SIG-M5 treated with dmso at 0.1 percent for 504 hours (cell line): ENCODE results near the gene ACTG1.
A peak's percentile ranks its signal among the peaks of the same experiment; 100 is the strongest.
"Not testable (repeated sequence)": the region's sequence is repeated elsewhere in the genome, so short reads cannot be mapped to it uniquely, and the experiment has no call there.

Source experiments
- DNase-seq: peaks from one replicate; lab custom pipeline; 2025; ENCODE audit not compliant: unreplicated experiment; lab: John Stamatoyannopoulos, UW

Gene ACTG1

DNA sequence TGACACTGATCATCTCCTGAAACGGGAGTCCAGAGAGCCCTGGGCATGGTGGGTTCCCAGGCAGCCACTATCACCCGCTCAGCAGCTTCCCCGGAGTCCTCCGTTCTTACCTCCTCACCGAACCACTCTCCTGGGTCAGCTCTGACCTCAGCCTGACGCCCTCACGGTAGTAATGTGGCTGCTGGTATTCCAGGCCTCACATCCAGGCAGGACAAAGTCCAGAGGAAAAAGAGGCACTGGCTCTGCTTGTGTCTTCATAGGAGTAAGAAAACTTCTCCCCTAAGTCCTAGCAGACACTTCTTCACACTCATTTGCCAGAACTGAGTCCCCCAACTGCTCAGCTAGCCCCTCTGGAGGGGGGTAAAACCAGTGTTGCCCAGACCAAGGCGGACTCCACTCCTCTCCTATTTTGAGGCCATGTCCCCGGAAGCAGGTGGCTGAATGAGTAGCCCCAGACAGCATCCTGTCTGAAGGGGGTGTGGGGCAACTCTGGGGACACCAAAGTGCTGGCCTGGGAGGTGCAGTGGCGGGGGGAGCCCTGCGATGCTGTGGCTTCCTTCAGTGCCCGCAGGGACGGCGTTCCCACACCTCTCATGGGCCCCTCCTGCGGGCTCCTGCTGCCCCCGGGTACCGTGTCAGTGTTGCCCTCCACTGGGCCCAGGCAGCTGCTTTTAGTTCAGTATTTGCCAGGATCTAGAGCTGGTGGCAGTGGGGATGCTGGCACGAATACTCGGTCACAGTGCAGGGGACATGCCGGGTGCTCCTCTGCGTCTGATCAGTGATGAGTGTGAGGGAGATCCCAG lies 20.9 kb upstream of the ACTG1 start:
- DNase-seq = no peak

DNA sequence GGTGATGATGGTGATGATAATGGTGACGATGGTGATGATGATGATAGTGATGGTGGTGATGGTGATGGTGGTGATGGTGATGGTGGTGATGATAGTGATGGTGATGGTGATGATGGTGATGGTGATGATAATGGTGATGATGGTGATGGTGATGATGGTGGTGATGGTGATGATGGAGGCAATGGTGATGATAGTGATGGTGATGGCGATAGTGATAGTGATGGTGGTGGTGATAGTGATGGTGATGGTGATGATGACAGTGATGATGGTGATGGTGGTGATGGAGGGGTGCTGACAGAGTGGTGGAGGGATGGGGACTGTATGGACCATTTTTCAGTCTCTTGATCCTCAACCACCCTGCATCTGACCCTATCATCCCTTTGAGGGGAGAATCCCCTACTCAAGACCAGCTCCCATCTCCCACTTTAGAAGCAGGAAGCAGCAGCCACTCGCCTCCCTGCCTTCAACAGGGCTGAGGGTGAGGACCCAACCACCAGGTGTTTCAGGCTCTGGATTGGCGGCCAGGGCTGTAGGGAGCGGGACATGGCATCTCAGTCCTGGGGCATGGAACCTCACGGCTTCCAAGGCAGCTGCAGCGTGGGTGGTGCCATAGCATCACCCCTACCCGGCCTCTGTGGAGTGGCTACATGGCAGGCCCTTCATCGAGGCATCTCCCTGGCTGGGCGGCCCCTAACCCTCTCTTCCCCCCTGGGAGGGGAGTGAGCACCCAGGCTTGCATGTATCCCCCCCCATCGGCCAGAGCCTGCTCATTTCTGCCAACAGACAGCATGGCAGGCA lies 20.1 kb upstream of the ACTG1 start:
- DNase-seq = no peak

DNA sequence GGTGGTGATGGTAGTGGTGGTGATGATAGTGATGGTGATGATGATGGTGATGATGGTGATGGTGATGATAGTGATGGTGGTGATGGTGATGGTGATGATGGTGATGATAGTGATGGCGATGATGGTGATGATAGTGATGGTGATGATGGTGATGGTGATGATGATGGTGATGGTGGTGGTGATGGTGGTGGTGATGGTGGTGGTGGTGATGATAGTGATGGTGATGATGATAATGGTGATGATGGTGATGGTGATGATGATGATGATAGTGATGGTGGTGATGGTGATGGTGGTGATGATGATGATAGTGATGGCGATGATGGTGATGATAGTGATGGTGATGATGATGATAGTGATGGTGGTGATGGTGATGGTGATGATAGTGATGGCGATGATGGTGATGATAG lies 19.4 kb upstream of the ACTG1 start:
- DNase-seq = not testable (repeated sequence)

DNA sequence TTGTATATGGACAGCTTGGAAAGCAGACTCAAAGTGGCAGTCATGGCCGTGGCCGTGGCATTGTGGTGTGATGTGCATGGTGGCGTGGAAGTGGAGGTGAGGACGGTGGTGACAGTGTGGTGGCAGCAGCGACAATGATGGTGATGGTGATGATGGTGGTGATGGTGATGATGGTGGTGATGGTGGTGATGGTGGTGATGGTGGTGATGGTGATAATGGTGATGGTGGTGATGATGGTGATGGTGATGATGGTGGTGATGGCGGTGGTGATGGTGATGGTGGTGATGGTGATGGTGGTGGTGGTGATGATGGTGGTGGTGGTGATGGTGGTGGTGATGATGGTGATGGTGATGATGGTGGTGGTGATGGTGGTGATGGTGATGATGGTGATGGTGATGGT lies 18.4 kb upstream of the ACTG1 start:
- DNase-seq = not testable (repeated sequence)

DNA sequence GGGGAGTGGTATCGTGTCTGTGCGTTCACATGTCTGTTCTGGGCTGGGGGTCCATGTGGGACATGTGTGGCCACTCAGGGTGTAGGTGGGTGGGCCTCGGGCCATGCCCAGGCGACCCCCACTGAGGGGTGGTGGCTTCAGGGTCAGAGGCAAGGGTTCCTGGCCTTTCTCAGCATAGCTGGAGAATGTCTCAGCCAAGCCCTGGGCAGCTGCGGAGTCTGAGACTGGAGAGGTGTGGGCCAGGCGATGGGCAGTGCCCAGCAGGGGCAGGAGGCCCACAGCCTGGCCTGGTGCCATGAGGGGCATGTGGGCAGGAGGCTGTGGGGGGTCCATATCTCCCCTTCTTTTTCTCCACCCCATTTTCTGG lies 16.8 kb upstream of the ACTG1 start:
- no peak for DNase-seq

DNA sequence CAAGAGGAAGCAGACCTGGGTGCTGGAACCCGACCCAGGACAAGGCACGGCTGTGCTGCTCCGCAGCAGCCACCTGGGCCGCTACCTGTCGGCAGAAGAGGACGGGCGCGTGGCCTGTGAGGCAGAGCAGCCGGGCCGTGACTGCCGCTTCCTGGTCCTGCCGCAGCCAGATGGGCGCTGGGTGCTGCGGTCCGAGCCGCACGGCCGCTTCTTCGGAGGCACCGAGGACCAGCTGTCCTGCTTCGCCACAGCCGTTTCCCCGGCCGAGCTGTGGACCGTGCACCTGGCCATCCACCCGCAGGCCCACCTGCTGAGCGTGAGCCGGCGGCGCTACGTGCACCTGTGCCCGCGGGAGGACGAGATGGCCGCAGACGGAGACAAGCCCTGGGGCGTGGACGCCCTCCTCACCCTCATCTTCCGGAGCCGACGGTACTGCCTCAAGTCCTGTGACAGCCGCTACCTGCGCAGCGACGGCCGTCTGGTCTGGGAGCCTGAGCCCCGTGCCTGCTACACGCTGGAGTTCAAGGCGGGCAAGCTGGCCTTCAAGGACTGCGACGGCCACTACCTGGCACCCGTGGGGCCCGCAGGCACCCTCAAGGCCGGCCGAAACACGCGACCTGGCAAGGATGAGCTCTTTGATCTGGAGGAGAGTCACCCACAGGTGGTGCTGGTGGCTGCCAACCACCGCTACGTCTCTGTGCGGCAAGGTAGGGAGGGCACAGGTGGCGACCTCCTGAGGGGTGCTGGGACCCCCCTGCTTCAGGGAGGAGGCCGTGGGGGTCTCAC lies 16.2 kb upstream of the ACTG1 start:
- DNase-seq = no peak

DNA sequence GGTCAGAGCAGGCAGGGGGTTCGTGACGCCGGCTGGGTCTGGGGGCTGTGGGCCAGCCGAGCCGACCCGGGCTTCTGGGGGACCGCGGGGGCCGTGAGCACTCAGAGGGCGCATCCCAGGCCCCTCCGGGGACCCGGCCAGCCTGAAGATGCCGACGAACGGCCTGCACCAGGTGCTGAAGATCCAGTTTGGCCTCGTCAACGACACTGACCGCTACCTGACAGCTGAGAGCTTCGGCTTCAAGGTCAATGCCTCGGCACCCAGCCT lies 15.7 kb upstream of the ACTG1 start:
- no peak for DNase-seq

DNA sequence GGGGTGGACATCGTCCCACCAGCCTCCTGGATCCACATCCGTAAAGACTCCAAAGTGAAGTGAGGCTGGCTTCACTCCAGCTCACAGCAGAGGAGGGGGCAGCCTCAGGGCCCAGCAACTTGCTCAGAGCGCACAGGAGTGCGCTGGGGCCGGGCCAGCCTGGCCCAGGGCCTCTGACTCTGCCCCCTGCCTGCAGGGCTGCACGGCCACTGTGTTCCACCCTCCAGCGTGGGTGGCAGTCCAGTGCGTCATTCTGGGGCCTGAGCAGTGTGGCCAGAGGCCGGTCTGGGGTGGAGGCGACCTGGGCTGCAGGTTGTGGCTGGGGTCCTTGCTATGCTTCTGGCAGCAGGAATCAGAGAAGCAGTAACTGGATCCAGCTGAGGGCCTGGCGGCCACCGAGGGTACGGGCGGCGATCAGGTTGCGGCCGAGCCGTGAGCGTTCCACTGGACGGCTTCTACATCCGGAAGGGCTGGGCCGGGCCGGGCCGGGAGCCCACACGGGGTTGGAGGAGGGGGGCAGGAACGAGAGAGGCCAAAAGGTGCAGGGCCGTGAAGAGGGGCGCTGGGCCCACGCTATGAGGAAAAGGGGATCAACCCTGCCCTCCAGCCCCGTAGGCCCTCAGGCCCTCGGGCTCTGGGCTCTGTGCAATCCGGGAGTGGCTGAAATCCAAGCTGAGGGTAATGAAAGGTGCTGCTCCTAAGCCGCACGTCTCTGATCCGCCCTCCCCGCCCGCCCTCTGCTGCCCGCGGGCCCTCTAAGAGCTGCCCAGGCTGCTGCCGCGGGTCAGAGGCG lies 15.2 kb upstream of the ACTG1 start, which contains the start of gene FSCN2:
Gene FSCN2 (plus strand): TSS at position 787 of the 793 bp plus-strand sequence. CDS start 155 bp downstream, outside the sequence.
- DNase-seq = no peak

DNA sequence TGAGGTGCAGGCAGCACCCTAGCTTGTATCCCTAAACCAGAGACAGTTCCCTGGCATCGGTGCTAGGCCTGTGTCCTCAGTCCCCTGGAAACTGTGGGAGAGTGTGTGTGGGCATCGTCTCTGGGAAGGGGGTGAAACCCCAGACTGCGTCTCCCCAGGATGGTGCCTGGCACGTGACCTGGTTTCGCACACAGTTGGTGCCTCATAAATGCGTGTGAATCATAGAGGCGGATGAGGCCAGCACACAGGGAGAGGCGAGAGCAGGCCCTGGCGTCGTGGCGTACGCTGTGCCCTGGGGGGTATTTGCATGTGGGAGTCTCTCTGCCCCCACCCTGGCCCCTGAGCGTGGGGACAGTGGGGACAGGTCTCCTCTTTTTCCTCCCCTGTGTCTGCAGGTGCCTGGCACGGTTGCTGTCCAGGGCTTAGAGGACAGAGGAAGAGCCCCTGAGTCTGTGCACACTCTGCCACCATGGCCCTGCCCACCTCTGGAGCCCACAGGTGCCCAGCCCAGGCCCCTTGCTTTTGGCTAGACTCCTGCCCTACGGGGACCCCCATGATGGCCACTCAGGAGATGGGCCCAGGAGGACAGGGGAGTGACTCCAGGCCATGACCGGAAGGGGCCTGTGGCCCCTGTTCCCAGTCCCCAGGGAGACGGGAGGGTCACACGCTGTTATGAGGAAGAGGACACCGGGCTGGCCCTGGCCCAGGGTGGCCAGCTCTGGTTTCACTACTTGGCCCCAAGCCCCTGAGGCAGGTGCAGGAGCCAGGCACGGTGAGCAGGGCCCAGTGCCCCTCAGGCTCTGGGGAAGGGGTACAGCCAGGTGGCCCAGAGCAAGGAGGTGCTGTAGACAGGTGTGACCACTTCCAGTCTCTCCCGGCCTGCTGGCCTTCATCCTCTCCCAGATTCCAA lies 14.3 kb upstream of the ACTG1 start:
- no peak for DNase-seq

DNA sequence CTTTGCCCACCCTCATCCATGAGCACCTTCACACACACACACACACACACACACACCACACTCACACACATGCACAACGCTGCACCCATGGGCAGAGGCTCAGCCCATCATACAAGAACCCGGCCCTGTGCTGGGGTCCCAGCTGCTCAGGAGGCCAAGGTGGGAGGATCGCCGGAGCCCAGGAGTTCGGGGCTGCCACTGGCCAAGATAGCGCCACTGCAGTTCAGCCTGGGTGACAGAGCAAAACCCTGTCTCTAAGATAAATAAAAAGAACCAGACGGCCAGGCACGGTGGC lies 12.2 kb upstream of the ACTG1 start:
- no peak for DNase-seq

DNA sequence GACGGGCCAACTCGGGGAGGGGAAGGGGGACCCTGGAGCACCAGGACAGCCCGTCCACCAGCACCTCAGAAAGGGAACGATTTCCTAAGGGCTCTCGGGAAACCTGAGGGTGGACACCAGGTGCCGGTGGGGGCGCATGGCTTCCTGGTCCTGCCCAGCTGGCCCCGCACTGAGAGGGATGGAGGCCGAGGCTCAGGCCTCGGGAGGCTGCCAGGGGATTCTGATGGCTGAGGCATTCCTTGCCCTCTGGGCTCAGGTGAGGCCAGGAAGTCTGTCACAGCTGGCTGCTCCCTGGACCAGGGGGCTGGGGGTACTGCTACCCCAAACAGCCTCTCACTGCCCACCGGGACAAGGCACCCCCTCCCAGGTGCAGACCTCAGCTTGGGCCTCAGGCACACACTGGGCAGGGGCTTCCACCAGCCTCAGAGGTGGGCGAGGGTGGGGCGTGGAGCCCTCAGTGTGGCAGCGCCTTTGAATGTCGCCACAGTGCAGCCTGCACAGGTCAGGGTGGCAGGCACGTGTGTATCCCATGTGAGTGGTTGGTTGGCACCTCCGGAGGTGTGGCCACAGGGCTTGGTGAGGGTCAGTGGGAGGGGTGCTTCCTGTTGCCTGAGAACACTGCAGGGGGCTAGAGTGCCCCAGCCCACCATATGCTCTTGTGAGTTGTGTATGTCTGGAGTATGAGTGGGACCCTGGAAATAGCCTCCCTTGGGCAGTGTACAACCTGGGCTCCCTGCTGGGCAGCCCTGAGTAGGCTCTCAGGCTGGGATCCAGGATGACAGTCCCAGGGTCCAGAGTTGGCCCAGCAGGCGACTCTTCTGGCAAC lies 11.7 kb upstream of the ACTG1 start:
- no peak for DNase-seq

DNA sequence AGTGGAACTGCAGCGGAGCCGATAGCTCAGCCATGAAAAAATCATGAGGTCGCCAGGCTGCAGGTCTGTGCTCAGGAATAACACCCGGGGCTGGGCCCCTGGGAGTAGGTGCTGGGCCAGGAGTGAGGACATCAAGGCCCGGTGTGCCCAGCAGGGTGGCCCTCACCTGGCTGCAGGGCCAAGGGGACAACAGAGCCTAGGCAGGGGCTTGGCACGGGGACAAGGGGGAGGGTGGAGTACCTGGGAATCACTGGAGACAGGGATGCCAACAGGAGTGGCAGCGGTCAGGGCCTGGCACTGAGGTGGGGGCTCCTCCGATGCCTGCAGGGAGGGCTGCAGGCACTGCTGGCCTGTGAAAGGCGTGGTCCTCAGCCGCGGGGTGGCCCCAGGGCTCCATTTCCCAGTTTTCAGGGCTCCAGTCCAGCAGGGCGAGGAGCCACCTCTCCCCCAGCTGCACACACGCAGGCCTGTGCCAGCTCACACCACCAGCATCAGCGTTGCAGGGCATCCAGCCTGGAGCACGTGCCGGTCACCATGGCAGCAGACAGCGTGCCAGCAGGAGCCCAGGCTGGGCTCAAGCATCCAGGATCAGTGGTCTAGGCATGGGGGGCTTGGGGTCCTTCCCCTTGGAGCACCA lies 10.9 kb upstream of the ACTG1 start:
- no peak for DNase-seq

DNA sequence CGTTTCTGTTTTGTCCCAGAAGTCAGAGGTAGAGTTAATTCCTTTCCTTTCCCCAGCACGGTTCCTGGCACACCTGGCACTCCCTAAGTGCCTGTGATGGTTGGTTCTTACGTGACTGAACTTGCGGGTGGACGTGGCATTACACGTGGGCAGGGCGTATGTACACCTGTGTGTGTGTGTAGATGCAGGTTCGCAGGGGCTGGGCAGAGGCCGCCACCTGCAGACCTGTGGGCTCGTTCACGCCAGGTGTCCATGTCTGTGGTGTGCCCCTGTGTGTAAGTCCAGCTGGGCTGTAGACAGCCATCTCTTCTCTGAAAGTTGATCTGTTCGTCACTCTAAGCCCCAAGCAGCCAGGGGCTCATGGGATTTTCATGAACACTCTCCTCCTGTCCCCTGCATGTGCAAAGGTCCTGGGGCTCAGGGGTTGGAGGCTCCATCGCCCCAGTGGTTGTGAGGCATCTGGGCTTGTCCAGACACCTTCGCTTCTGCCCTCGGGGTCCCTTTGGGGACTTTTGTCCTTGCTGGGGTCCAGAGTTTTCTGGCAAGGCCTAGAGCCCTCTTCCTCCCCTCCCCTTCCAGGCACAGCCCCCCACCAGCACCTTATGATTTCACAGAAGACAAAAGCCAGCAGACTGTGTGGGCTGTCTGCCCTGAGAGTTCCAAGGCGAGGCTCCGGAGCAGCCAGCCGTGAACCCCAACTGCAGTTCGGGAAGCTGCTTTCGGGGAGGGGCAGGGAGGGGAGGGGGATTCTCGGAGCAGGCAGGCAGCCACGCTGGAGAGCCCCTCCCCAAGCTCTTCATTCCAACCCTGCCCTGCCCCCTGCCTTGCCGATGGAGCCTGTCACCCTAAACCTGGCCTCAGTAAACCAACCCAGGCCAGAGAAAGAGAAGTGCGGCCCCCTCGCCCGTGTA lies 10.1 kb upstream of the ACTG1 start:
- DNase-seq = peak; percentile 39

DNA sequence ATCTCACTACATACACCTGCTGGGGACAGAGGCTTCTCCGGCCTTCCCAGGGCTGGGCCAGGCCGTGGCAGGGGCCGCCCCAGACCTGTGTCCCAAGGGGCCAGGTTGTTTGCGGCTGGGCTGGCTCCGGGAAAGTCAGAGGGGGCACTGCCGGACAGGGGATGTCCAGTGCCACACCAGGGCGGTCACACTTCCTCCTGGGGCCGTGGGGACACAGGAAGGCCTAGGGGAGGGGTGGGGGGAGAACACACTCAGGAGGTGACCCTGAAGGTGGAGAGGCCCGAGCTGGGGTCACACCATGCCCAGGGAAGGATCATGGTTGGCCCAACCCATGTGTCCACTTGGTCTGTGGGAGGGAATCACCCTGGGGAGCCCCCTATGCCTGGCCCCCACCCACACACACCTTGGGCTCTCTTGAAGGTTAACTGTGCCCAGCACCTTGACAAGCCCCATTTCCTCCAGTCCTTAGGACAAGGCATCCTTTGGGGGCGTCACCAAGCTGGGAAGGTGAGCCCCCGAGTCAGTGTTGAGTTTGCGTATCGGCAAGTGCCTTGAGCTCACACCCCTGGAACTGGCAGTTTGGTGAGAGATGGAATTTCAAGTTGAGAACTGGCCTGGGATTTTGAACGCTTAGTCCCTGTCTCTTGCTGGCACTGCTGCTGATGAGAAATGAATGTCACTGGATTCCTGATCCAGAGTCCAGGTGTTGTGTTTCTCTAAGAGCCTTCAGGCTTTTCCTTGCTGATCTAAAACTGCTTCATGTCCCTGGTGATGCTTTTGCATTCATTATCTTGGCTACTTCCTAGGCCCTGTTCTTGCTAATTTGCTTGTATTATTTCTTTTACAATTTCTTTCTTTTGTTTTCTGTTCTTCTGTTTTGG lies 7.7 kb upstream of the ACTG1 start:
- DNase-seq = no peak

DNA sequence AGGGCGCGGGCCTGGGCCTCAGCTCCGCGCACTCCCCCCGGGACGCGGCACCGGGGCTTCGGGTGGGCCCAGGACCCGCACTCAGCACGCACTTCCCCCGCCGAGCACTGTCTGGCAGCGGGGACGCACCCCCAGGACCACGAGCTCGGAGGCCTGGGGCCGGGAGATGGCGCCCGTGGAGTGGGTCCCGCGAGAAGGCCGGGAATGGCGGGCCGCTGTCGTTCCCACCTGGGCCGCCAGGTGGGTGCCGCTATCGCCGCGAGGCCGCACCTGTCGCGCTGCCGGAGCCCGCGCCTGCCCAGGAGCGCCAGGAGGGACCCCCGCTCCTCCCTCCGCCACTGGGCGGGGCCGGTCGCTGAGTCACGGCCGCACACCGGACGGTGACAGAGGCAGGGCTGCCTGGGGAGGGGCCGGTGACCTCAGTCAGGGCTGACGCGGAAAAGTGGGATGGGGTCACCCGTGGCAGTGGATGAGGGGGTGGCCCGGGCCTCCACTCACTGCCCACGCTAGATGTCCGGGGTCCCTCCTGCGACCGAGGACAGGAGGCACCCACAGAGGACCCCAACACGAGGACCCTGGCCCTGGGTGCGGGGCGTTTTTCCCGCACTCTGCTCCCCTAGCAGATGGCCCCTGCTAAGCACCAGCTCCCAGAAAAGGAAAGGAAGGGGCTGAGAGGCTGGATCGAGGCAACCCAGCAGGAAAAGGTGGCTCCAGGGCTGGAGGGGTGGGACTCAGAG lies 6.9 kb upstream of the ACTG1 start:
- no peak for DNase-seq

DNA sequence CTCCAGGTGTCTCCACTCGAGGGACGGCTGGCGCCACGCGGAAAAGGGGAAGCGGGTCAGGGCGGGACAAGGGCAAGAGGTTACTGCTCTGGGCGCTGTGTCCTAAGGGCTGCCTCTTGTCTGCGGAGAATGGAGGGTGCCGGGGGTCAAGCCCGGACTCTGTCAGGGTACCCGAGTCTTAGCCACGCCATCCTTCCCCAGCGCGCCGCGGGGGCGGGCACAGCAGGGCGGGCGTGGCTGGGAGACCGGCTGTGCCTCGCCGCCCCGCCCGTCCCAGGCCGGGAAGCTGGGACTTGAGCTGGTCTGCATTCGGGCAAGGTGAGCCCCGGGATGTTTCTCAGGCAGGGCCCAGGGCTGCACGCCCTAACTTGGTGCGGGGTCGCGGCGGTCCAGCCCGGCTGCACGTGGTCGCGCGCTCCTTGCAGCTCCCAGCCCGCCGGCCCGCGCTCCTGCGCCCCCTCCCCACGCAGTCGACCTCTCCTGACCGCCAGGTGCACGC lies 6.2 kb upstream of the ACTG1 start:
- no peak for DNase-seq
